ENCODE measurements around the gene DNAH8.

- TF ChIP-seq, protein P1, sequence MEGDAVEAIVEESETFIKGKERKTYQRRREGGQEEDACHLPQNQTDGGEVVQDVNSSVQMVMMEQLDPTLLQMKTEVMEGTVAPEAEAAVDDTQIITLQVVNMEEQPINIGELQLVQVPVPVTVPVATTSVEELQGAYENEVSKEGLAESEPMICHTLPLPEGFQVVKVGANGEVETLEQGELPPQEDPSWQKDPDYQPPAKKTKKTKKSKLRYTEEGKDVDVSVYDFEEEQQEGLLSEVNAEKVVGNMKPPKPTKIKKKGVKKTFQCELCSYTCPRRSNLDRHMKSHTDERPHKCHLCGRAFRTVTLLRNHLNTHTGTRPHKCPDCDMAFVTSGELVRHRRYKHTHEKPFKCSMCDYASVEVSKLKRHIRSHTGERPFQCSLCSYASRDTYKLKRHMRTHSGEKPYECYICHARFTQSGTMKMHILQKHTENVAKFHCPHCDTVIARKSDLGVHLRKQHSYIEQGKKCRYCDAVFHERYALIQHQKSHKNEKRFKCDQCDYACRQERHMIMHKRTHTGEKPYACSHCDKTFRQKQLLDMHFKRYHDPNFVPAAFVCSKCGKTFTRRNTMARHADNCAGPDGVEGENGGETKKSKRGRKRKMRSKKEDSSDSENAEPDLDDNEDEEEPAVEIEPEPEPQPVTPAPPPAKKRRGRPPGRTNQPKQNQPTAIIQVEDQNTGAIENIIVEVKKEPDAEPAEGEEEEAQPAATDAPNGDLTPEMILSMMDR (conservative IDR thresholded peaks at IDR 0.05) = no peak
- TF ChIP-seq EZH2 (IDR thresholded peaks at IDR 0.05; ENCODE audit: low read depth) = no peak
Observed at GRCh38 chr6:38942442-38942841, 227.3 kb downstream of the DNAH8 start.

Measured in PC-9 (cell line).